Activated CD4-positive, CD25-positive, alpha-beta regulatory T cell treated with anti-CD3 and anti-CD28 coated beads, Interleukin-2, amount 50 U/mL, for 72 hours (primary cell): ENCODE results near the gene AK4.
"Not testable (repeated sequence)": the region's sequence is repeated elsewhere in the genome, so short reads cannot be mapped to it uniquely, and the experiment has no call there.

Source experiments
- DNase-seq: peaks from one replicate; pipeline ENCODE4 v3.0.0; 2021

The AK4 gene

DNA sequence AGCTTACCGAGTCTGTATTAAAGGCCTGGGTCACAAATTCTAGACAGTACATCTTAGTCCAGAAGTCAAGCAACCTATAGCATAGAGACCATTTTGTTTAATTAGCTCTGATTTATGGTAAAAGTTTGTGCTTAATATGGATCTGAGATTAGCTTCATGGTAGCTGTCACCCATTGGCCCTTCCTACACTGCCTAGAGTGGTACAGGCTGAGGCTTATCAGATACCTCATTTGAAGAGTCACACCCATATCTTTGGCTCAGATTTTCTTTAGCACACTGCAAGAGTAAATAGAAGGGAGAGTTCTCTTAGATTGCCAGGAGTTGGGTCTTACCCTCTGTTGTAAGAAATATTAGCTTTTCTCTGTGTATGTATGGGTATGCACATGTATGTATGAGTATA, 3.6 kb downstream of the AK4 start:
- no peak for DNase-seq

GRCh38 chr1:65153635-65154034, 5.6 kb downstream of the AK4 start:
- no peak for DNase-seq

DNA sequence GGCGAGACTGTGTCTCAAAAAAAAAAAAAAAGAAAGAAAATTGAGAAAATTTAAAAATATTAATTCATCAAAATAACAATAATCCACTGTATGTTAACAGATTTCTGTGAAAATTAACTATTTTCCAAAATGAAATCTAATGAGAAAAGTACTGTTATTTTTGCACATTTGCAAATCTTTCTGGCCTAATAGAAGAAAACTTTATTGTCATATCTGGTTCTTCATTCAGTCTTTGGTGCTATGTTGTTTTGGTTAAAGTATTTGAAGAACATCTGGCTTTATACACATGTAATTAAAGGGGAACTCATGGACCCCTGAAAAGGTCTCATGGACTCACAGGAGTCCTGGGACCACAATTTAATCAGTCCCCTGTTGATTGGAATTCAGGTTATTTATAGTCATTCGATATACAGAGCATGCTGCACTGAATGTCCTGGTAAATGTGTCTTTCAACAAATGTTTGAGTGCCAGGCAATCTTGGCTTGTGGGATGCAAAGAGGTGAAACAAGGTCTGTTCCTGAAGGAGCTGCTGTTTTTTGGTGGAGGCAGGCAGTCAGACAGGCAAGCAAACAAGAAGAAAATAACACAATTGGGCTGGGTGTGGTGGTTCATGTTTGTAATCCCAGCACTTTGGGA, 9.0 kb downstream of the AK4 start:
- no peak for DNase-seq

DNA sequence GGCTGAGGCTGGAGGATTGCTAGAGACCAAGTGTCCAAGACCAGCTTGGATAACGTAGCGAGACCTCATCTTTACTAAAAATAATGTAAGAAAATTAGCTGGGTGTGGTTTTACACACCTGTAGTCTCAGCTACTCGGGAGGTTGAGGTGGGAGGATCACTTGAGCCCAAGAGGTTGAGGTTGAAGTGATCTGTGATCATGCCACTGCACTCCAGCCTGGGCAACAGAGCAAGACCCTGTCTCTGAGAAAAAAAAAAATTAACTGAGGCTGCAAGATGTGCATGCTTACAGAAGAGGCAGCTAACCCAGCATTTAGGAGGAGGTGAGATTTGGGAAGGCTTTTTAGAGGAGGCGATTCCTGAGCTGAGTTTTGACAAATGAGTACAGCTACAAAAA, 9.5 kb downstream of the AK4 start:
- DNase-seq: no peak

DNA sequence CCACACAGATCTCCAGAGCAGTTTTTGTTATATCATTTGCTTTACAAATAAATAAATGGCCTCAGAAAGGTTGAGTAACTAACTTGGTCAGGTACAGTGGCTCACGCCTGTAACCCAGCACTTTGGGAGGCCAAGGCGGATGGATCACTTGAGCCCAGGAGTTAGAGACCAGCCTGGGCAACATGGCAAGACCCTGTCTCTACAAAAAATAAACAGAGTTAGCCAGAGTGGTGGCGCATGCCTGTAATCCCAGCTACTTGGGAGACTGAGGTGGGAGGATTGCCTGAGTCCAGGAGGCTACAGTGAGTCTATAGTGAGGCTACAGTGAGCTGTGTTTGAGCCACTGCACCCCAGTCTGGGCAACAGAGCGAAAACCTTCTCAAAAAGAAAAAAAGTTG, 11.3 kb downstream of the AK4 start:
- not testable (repeated sequence) for DNase-seq

- DNase-seq: no peak
Measured at GRCh38 chr1:65159801-65160523, 12.0 kb downstream of the AK4 start.

- DNase-seq: no peak
Measured at GRCh38 chr1:65163201-65163805, 15.3 kb downstream of the AK4 start.

DNA sequence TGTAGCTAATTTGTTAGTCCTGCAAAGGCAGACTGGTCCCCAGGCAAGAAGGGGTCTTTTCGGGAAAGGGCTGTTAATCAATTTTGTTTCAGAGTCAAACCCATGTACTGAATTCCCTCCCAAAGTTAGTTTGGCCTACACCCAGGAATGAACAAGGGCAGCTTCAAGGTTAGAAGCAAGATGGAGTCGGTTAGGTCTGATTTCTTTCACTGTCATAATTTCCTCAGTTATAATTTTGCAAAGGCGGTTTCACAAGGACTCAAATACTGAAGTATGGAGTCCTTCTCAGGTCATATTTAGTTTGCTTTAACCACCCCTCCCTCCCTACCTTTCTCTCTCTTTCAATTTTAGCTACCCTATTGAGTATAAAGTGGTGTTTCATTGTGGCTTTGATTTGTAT, 16.1 kb downstream of the AK4 start:
- not testable (repeated sequence) for DNase-seq

DNA sequence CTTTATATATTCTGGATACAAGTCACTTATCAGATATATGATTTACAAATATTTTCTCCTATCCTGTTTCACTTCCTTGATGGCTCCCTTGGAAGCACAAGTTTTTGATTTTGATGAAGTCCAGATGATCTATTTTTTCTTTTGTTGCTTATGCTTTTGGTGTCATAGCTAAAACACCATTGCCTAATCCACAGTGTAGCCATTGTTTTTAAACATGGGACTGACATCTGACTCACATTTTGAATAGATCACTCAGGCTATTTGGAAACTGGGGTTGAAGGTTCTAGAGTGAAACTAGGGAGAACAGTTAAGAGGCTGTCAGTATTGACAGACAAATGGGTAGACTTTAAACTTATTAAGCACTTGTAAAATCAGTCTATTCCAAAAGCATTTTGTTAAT, 16.6 kb downstream of the AK4 start:
- no peak for DNase-seq

GRCh38 chr1:65165269-65165993, 17.4 kb downstream of the AK4 start:
- no peak for DNase-seq

- DNase-seq: no peak
Measured at GRCh38 chr1:65166572-65167305, 18.7 kb downstream of the AK4 start.

GRCh38 chr1:65167586-65168242, 19.7 kb downstream of the AK4 start:
- DNase-seq: no peak

- DNase-seq: no peak
Measured at GRCh38 chr1:65168867-65169266, 20.9 kb downstream of the AK4 start.

DNA sequence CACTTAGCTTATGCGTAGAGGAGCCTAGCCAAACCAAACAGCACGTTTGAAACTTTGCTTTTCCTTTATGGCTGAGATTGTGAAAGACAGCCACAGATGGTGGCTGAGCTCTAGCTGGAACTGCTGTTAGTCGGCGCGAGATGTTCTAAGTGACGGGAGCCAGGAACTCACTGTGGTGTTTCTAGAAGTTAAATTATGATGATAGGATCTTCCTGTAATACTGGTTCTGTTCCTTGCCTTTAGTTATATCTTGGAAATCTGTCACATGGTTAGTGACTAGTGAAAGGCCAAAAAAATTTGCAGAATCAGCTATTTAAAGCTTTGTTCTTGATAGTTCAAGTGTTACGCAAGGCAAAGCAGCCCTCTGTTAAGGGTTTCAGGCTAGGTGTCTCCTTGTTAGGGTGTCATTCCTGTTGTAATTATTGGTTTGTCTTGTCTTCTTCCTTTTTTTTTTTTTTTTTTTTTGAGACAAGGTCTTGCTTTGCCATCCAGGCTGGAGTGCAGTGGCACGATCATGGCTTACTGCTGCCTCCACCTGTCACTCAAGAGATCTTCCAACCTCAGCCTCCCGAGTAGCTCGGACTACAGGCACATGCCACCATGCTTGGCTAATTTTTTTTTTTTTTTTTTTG, 22.6 kb downstream of the AK4 start:
- DNase-seq: no peak

DNA sequence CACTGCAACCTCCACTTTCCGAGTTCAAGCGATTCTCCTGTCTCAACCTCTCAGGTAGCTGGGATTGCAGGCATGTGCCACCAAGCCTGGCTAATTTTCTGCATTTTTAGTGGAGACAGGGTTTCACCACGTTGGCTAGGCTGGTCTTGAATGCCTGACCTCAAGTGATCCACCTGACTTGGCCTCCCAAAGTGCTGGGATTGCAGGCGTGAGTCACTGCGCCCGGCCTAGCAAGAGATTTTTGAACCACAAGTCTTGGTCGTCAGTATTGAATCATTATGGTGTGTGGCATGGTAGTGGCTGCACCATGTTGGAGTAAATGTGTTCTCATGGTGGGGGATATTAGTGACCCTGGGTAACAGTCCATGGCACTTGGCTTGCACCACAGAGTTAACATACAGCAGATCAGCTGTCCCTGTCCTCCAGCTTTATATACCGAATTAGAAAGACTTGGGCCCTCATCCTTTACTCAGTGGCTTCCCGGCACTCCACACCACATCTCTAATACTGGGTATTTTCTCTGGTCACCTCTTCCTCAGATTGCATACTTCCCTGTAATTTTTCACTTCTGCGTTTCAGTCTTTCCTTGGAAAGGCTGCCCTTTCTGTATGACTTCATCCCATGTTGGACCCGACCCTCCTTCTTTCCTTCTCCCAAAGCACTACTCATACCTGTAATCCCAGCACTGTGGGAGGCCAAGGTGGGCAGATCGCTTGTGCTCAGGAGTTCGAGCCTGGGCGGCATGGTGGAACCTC, 25.1 kb downstream of the AK4 start:
- no peak for DNase-seq

DNA sequence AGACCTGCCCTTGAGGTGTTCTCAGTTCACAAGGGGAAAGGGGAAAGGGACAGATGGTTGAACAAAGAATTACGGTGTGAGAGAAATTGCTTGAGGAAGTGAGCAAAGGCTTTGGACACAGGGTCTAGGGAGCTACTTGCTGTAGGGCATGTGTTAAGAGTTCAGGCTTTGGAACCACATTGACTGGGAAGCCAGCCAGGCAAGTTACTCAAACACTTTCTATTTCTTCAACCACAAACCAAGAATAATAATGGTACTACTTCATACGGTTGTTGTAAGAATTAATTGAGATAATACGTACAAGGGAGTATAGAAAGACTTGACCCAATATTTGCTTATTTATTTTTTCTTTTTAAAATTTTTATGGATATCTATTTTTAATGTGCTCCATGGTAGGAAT, 26.6 kb downstream of the AK4 start:
- DNase-seq: no peak

DNA sequence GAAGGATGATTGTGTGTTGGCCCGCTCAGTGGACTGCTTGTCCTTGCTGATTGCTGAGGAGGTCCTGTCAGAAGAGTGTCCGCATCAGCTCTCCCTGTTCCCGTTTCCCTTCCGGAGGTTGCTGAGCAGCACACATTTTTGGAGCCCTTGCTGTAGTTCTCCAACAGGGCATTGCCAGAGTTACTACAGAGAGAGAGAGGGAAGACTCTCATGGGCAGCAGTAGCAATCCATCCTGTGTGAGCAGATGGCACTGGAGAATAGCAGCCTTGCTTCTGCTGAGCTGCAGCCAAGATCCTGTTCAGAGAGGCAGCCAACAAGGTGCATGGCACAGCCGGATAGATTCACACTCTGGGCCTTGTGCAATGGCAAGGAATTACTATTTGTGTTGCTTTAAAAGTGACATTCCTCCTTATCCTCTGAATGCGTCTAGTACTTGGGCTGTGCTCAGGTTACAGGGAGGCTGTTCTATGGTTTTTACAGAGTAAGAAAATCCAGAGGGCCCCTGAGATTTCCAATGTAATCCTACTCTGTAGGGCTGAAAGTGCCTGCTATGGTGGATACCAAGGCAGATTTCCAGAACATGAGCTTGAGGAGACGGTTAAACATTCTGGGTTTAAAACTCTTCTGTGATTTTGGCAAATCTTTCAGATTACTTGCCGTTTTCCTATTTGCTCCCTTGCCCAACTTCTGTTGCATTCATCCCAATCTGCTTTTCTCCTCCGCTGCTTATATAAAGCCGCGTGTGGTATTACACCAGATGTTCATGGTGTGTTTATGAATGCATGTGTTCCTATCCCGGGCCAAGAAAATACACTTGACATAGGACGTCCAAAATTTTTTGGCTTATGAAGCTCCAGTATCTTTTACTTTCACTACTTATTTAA, 27.4 kb downstream of the AK4 start:
- no peak for DNase-seq

DNA sequence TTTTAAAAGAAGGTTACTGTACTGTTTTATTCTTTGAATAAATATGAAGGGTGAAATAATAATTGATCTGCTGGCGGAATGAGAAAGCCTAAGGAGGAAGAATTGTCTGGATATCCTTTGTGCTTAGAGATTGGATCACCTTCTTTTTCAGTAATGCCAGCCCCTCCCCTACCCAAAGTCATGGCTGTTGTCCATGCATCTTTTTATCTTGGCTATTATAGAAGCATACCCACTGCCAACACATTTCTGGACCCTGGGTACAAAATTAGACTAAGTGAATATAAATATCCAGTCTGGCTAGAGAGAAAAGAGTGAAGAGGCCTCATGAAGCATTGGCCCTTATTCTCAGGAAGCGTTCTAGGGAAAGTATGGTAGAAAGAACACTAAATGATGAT, 28.1 kb downstream of the AK4 start:
- no peak for DNase-seq

DNA sequence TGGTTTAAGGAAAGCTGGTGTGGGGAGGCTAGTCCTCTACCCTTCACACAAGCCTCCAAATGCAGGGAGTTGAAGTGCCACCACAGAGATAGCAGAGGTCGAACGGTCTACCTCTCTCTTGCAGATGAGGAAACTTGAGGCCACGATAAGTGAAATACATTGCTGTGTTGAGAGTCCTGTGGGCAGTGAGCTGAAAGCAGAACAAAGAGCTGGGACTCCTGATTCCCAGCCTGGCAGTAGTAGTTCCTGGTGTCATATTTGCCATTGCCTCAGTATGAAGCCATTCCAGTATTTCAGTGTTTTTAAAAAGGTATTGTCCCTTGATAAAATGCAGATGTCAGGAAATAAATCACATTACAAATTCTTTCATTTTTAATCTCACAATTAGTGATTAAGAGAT, 28.6 kb downstream of the AK4 start:
- DNase-seq: no peak

GRCh38 chr1:65177457-65177856, 29.5 kb downstream of the AK4 start:
- DNase-seq: no peak
